ENCODE data around the gene ATG16L1. TPM values are rescaled to one million over a fixed set of nuclear protein-coding genes. Genes with fewer than 3 reads are reported as not detected.
A peak's percentile ranks its signal among the peaks of the same experiment; 100 is the strongest.

Gene ATG16L1
- polyA plus RNA-seq (ENCODE audit: insufficient read length in 4 of 4), result 10 to 100 TPM; 21.6 to 24.4 (median 23.0) TPM

DNA sequence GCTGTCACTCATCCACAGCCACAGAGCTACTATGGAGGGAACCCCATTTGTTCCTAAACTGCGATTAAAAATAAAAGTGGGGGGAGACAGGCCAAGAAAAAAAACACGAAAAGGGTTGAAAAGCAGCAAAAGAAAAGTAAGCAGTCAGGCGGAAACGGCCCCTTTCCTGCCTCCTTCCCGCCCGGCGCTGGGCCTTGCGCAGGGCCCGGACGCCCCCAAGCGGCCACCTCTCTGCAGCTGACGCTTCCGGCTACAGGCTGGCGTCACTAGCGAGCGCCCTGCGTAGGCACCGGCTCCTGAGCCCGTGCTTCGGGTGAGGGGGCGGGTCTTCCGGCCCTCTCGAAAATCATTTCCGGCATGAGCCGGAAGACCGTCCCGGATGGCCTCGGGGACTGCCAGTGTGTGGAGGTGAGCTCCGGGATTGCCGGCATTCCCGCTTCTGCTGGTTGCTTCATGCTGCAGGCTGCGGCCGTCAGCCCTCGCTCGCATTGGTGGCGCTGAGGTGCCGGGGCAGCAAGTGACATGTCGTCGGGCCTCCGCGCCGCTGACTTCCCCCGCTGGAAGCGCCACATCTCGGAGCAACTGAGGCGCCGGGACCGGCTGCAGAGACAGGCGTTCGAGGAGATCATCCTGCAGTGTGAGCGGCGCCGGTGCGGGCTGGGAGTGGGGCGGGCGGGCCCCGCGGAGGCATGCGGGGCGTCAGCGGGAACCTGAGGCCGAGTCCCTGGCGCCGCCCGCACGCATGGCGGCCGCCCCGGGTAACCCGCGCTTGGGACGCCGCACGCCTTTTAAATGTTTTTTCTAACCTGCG lies at the start of gene ATG16L1:
ATG16L1 (plus strand) TSS at position 368 of the 811 bp plus-strand sequence; CDS start at position 523, 155 bp downstream.
- DNase-seq (ENCODE audit: low read depth in 4 of 4, low spot score in 3 of 4), result peak; percentile 85 to 93 (median 90)

DNA sequence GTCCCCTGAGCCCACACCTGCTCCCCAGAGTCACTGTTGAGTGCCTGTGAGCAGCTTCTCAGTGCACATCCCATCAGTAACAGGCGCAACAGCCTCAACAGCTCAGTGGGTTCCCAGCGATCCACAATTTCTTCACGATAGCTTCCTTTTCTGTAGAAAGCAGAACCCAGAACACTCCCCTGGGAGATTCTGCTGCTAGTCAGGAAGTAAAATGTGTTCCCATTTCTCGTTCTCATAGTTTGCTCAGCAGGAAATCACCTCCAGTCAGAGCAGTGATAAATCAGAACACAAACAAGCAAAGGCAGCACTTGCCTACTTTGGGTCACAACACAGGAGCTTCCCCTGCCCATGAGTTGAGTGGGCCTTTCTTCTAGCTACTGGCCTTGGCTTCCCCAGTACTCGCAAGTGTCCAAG lies 48.9 kb upstream of the ATG16L1 start:
- DNase-seq (ENCODE audit: low read depth in 4 of 4, low spot score in 3 of 4), result no peak

DNA sequence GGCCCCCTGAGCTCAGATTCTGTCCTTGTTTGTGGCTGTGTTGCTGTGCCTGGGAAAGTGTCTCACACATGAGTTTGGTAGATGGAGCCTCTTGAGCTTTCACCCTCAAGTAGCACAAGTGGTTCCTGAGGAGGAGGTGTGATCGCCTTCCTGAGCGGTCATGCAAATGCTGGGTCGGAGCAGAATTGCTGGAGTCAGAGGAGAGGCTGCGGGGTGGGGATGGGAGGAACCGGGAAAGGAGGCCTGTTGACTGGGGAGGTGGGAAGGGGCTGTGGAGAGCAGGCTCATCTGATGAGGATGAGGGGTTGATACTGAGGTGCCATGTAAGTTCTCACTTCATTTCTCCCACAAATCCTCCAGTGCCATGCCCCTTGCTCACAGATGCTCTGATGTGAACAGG lies 48.4 kb upstream of the ATG16L1 start:
- DNase-seq (ENCODE audit: low read depth in 4 of 4, low spot score in 3 of 4), result no peak

DNA sequence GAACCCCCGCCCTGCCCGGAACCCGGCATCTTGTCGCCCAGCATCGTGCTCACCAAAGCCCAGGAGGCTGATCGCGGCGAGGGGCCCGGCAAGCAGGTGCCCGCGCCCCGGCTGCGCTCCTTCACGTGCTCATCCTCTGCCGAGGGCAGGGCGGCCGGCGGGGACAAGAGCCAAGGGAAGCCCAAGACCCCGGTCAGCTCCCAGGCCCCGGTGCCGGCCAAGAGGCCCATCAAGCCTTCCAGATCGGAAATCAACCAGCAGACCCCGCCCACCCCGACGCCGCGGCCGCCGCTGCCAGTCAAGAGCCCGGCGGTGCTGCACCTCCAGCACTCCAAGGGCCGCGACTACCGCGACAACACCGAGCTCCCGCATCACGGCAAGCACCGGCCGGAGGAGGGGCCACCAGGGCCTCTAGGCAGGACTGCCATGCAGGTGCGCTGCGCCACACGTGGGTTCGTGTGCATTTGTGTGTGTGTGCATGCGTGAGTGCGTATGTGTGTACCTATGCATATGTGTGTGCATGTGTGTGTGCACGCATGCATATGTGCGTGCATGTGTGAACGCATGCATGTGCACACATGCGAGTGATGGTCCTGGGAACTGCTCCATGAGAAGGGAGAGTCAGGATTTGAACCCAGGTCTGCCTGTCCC lies 47.1 kb upstream of the ATG16L1 start:
- no peak for DNase-seq (ENCODE audit: low read depth in 4 of 4, low spot score in 3 of 4)

DNA sequence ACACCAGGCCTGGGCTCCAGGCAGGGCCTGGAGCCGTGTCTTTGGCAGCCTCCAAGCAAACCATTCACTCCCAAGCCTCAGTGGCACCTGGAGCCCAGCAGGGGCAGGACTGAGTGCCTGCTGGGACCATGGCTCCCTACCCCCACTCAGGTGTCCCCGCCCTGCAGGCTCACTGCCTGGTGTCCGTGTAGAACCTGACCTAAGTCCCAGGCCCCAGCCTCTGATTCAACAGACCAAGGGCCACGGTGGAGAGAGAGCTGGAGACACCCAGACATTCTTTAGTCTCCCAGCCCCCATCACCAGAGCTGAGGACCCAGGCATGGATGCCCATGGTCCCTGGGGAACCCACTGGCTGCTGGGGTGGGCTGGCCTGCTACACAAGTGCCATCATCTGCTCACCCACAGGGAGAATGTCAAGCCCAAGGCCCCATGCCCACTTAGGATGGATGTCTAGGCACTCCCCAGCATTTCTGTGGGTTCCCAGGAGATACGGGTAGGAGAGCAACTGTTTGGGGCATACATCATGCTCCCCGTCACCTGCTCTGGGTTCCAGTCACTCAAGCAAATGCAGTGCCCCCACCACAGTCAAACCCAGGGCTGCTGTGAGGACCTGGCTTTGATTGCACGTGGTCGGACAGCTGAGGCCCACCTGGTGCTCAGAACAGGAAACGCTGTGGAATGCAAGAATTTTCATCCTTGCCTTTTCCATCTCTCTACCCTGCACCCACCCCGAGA lies 42.9 kb upstream of the ATG16L1 start:
- no peak for DNase-seq (ENCODE audit: low read depth in 4 of 4, low spot score in 3 of 4)

DNA sequence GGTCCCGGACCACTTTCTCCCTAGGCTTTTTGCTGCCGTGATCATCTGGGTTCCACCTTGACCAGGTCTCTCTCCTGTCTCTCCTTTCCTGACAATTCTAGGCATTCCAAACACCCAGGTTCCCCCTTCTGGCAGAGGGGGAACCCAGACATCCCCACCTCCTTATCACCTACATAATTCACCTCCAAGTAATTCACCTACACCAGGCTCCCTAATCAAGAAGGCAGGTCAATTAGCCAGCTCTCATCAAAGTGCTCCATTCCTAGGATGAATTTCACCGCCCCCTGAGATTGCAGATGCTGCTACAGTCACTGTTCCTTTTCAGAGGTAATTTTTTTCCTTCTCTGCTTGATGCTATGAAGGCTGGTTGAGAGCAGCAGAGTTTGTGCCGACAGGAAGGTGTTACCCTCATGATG lies 42.3 kb upstream of the ATG16L1 start:
- no peak for DNase-seq (ENCODE audit: low read depth in 4 of 4, low spot score in 3 of 4)

DNA sequence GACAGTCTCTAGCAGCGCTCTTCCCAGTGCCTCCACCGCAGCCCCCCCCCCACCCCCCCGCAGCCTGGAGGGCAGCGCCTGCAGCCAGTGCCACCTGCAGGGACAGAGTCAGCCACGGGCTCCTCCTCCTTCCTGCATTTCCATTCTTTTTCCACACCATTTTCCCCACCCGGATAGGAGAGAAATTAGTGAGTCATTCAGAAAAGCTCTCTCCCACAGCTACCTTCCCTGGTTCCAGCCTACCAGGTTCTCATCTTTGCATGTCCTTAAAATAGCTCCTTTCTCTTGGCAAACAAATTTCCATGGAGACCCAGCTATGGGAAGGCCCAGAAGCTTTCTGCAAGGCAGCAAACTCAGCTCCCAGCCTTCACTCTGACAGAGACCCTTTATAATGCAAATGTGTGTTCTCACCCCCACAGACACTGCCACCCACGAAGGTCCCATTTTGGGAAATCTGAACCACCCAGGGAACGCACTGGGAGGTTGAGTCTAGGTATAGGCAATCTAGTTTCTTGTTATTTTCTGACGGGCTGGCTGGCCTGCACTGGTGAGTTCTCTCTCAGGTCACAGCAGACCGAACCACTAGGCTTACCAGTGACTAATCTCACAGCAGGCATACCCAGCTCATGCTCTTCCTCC lies 41.8 kb upstream of the ATG16L1 start:
- DNase-seq (ENCODE audit: low read depth in 4 of 4, low spot score in 3 of 4), result no peak

DNA sequence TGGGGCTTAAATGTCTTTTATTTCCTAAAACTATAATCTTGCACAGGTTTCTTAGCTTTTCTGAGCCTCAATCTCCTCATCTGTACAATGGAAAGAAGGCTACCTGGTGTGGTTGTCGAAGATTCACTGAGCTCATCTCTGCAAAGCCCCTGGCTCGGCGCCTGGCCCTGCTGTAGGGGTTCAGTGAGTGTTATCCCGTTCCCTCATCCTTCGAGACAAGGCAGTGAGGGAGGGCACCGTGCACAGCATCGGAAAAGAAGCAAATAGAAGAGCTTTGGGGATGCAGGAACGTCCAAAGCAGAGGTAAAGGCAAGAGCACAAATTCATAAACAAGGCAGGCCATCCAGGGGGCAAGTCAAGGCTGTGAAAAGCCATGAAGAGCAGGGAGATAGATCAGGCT lies 41.2 kb upstream of the ATG16L1 start:
- no peak for DNase-seq (ENCODE audit: low read depth in 4 of 4, low spot score in 3 of 4)

DNA sequence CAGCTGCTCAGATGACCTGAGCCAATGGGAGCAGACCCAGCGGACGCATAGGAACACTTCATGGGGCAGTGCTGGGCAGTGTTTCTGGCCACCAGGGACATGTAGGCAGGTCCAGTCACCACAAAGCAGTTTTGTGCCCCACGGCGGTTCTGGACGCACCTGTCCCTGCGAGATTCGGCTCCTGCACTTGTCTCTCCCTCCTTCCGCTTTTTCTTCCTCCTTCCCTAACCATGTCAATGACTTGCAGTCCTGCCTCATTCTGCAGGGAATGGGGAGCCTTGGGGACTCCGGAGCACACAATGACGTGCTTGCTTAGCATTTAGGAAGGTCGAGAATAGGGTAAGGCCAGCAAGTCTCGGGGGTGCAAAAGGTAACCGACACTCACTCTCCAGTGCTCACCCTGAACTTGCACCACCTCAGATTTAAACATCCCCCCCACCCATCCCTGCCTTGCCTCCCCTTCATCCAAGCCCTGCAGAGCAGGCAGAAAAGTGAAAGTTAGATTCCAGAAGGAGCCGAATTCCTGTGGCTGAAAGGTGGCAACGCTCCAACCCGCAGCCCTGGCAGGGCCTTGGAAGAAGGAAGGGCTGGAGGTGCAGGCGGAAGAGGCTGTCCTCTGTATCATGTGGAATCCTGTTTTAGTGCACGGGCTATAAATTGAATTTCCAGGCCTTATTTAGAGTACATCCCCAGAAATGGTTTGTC lies 40.5 kb upstream of the ATG16L1 start:
- peak in 1 of 4 donors; percentile 4 for DNase-seq (ENCODE audit: low read depth in 4 of 4, low spot score in 3 of 4)

DNA sequence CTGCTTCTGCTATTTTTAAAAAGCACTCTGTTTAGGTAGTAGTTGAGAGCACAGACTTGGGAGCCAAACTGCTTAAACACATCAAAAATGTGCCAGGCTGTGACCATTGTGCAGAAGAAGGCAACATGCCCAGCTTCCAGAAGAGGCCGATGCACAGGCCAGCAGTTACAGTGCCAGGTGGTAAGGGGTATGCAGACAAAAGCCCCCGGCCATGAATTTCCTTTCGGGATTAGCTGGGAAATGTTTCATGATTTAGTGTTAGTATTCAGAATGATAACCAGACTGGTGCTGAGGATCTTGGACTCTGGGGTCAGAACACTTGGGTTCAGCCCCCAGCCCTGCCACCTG lies 40.0 kb upstream of the ATG16L1 start:
- DNase-seq (ENCODE audit: low read depth in 4 of 4, low spot score in 3 of 4), result no peak

DNA sequence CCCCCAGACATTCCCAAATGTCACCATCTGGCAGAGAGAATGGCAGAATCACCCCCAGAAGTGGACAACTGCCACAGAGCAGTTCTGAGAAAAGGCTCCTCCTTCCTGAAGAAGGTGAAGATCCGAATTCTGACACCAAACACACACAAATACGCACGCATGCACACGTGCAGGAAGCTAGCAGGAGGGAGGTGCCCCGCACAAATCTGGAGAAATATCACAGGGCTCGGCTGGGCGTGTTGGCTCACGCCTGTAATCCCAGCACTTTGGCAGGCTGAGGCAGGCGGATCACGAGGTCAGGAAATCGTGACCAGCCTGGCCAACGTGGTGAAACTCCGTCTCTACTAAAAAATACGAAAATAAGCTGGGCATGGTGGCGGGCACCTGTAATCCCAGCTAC lies 38.5 kb upstream of the ATG16L1 start:
- no peak for DNase-seq (ENCODE audit: low read depth in 4 of 4, low spot score in 3 of 4)

DNA sequence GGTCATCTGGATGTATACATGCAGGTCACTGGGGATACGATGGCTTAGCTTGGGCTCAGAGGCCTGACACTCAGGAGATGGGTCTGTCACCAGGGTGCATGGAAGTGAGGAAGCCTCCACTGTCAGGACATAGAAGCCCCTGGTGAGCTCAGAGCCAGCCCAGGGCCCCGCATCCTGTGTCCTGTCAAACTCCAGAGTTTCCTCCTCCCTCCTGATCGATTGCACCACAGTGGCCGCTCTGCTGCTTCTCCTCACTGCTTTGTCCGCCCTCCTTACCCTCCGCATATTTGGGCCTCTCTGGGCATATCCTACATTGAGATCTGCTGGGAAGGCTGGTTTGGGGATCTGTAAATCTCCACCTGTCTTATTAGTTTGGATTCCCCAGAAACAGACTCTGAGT lies 37.5 kb upstream of the ATG16L1 start:
- no peak for DNase-seq (ENCODE audit: low read depth in 4 of 4, low spot score in 3 of 4)

DNA sequence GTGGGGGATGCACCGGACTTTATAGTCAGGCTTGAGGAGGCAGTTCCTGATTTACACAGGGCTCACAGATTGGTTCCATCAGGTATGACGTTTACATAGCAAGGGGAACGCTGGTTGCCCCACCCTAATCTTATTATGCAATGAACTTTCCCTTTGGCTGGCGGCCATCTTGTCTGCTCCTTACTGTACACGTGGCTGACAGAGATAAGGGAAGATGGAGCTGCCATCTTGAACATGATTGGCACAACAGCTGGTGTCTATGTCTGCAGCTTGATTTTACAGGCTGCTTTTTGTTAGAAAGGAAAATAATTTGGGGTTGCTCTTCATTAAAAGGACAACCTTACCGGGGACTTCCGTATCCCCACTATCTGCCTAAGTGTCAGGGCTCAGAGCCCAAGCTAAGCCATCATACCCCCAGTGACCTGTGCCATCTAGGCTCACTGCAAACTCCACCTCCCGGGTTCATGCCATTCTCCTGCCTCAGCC lies 33.5 kb upstream of the ATG16L1 start:
- no peak for DNase-seq (ENCODE audit: low read depth in 4 of 4, low spot score in 3 of 4)

DNA sequence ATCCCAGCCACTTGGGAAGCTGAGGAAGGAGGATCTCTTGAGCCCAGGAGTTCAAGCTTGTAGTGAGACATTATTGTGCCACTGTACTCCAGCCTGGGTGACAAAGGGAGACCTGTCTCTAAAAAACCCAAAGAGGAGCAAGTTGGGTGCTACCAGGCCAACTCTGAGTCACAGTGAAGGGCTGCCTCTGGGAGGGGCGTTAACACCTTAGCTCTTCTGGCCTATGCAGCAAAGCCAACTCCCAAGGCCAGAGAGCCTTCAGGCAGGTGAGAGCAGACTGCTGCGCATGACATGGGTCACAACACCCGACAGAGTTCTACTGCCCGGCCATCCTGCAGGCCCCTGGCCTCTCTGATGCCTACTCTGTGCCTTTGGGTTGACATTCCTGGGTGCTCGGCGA lies 32.6 kb upstream of the ATG16L1 start:
- no peak for DNase-seq (ENCODE audit: low read depth in 4 of 4, low spot score in 3 of 4)

DNA sequence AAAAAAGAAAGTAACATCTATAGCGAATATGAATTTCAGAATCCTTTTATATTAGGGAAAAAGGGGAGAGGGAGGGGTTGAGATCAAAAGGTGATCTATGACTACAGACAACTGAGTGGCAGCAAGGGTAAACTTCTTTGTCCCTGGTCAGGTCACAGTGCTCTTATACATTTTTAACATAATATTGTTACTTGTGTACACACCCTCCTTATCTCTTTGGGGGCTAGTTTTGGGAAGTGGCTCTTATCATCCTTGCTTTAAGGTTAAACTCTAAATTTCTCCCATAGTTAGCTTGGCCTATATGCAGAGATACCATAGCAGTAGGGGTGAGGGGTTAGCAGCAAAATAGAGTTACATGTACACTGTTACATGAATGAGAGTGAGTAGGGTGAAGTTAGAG lies 31.6 kb upstream of the ATG16L1 start:
- no peak for DNase-seq (ENCODE audit: low read depth in 4 of 4, low spot score in 3 of 4)

DNA sequence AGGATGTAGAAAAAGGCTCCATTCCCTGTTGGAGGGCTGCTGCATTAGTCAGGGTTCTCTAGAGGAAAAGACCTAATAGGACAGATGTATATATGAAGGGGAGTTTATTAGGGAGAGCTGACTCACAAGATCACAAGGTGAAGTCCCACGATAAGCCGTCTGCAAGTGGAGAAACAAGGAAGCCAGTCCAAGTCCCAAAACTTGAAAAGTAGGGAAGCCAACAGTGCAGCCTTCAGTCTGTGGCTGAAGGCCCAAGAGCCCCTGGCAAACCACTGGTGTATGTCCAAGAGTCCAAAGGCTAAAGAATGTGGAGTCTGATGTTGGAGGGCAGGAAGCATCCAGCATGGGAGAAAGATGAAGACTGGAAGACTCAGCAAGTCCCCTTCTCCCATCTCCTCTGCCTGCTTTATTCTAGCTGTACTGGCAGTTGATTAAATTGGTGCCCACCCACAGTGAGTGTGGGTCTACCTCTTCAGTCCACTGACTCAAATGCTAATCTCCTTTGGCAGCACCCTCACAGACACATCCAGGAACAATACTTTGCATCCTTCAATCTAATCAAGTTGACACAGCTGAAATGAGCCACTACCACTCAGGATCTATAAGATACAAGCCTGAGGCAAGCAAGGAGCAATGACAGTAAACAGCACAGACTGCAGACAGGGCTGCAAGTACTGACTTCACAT lies 30.0 kb upstream of the ATG16L1 start:
- no peak for DNase-seq (ENCODE audit: low read depth in 4 of 4, low spot score in 3 of 4)

DNA sequence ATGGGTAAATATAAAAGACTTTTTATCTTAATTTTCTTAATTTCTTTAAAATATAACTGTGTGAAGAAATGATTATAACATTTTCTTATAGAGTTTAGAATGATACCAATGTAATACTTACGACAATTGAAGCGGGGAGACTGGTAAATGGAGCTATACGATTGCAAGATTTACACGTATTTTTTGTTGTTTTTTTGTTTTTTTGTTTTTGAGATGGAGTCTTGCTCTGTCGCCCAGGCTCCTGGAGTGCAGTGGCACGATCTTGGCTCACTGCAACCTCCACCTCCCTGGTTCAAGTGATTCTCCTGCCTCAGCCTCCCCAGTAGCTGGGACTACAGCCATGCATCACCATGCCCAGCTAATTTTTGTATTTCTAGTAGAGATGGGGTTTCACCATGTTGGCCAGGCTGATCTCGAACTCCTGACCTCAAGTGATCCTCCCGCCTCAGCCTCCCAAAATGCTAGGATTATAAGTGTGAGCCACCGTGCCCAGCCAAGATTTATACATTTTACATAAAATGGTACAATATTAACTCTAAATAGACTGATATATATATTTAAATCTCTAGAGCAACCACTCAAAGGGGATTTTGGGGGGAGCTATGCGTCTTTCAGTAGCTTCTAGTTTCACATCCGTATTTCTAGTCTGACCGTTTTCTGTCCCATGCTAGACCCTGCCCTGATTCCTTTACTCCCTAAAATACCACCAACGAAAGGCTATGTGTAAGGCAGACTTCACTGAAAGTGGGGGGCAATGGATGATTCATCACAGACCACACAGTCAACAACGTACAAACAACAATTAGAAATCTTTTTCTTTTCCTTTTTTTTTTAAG lies 28.2 kb upstream of the ATG16L1 start:
- no peak for DNase-seq (ENCODE audit: low read depth in 4 of 4, low spot score in 3 of 4)

DNA sequence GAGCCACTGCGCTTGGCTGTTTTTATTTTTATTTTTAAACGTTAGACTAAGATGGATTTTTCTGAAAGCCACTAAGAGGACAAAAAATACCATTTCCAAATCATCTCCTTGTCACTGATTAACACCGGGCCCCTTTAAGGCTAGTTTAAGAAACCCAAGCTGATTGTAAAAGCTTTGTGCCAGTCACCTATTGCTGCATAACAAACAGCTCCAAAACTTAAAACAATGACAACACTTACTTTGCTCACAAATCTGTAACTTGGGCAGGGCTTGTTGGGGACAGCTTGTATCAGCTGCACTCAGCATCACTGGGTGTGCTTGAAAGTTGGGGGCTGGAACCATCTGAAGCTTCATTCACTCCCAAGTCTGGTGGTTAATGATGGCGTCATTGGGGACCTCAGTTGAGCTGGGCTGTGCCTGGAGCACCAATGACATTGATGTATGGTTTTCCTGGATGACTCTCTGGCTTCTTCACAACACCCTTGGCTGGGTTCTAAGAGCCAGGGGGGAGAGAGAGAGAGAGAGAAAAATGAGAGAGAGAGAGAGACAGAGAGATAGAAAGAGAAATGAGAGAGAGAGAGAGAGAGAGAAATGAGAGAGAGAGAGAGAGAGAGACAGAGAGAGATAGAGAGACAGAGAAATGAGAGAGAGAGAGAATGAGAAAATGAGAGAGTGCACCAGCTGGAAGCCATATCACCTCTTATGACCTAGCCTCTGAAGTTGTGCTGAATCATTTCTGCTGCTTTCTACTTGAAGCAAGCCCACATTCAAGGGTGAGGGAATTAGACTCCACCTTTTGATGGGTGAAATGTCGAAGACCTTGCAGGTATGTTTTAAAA lies 26.0 kb upstream of the ATG16L1 start:
- DNase-seq (ENCODE audit: low read depth in 4 of 4, low spot score in 3 of 4), result no peak
